Esophagus squamous epithelium (tissue), 4 donors: ENCODE results near the gene PPARG.

Experiments used
- POLR2A ChIP-seq, 4 donors: fragments of 450-650 bp; IDR thresholded peaks; one replicate each; pipeline ENCODE4 v1.6.1; 2017; ENCODE audit warnings: antibody characterized with exemption in 4 of 4, mild to moderate bottlenecking in 4 of 4, moderate library complexity in 3 of 4
- TF ChIP-seq, protein P1 (sequence below), 6 experiments: fragments of 450-650 bp in 4 of 6; fragments of 200-600 bp in 2 of 6; sonication (generic) in 2 of 6; IDR thresholded peaks; one replicate each; pipeline ENCODE4 v1.5.1; 2016 to 2019; ENCODE audit warnings: antibody characterized with exemption in 6 of 6, mild to moderate bottlenecking in 4 of 6, moderate library complexity in 4 of 6

GRCh38 chr3:12318758-12319621 is 30.1 kb downstream of the PPARG start:
- TF ChIP-seq, protein P1, sequence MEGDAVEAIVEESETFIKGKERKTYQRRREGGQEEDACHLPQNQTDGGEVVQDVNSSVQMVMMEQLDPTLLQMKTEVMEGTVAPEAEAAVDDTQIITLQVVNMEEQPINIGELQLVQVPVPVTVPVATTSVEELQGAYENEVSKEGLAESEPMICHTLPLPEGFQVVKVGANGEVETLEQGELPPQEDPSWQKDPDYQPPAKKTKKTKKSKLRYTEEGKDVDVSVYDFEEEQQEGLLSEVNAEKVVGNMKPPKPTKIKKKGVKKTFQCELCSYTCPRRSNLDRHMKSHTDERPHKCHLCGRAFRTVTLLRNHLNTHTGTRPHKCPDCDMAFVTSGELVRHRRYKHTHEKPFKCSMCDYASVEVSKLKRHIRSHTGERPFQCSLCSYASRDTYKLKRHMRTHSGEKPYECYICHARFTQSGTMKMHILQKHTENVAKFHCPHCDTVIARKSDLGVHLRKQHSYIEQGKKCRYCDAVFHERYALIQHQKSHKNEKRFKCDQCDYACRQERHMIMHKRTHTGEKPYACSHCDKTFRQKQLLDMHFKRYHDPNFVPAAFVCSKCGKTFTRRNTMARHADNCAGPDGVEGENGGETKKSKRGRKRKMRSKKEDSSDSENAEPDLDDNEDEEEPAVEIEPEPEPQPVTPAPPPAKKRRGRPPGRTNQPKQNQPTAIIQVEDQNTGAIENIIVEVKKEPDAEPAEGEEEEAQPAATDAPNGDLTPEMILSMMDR (IDR thresholded peaks at IDR 0.05), result no peak
- TF ChIP-seq POLR2A (IDR thresholded peaks at IDR 0.05), result no peak
